Activated CD8-positive, alpha-beta memory T cell treated with anti-CD3 and anti-CD28 coated beads, Interleukin-2, amount 50 U/mL, for 1 hour (primary cell): ENCODE measurements around the gene HS3ST2.
"Not testable (repeated sequence)": the region's sequence is repeated elsewhere in the genome, so short reads cannot be mapped to it uniquely, and the experiment has no call there.

ENCODE experiments used
- DNase-seq: peaks from one replicate; pipeline ENCODE4 v3.0.0-alpha.2; 2020; ENCODE audit errors: extremely low read depth

HS3ST2 gene

DNA sequence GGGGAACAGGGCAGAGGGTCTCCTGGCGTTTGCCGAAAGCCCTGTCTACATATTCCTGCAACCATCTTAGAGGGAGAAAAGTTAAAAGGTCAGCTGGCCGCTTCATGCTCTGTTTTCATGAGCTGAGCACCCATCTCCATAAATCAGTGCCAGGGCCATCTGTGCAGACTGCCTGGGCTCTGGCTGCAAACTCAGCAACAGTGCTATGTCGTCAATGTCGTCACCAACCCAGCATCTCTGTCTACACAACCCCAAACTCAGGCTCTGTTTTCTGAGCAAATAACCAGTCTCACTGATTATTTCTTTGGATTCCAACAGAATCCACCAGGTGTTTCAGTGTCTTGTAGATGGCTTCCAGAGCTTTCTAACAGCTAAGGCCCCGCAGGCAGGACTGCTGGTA lies 65.0 kb downstream of the HS3ST2 start:
- DNase-seq: no peak

DNA sequence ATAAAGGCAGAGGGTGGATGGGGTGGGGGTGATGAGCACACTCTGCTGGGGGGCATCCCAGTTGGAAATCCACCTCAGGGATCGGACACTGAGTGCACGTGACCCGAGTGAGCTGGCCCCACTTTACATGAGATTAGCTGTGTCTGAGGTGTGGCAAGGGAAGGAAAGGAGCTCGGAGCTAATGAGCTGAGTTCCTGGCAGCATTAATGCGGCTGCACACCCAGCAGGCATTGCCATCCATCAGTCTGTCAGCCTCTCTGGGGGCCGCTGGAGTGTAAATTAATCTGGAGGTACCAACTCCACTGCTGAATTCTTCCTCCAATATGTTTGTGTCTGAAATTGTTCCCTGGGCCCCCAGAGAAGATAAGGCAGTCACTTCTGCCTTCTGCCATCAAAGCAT lies 65.5 kb downstream of the HS3ST2 start:
- no peak for DNase-seq

DNA sequence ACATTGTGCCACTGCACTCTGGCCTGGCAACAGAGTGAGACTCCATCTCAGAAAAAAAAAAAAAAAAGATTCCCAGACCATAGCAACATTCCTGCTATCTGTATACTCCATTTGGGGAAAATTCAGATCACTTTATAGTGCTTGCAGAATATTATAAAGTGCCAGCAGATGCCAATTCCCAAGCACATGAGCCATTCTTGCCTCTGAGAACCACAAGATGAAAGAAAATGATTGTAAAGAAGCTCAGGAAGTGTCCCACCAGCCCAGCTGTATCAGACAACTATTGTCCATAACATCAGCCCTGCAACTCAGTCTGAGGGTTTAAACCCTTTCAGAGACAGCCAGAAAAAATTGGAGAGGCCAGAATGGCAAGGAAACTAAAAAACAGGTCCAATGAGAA lies 69.0 kb downstream of the HS3ST2 start:
- no peak for DNase-seq

DNA sequence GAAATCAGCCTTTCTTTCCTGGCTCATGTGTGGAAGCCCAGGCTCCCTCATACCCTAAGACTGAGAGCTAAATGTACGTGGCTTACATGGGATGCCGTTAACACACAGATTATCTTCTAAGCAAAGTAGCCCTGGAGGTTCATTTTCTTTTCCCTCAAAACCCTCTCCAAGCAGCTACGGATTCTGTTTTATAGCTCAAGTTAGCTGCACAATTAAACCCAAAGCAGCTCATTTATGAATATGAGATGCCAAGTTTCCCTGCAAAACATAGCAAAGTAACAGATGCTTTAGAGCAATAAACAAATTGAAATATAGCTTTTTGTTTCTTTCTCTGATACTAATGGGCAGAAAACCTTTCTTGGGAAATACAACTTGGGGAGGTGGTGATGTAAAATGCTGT lies 72.0 kb downstream of the HS3ST2 start:
- no peak for DNase-seq

DNA sequence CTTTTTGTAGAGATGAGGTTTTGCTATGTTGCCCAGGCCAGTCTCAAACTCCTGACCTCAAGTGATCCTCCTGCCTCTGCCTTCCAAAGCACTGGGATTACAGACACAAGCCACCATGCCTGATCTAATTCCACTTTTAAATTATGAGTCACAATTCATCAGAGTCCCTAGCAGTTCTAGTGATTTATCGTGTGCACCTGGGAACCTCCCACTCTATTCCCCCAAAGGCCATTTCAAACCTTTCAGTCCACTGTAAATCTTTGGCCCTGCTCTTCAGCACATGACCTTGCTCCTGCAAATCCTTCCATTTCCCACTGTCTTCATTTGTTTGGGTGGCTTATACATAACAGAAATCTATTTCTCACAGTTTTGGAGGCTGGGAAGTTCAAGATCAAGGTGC lies 73.0 kb downstream of the HS3ST2 start:
- DNase-seq: no peak

DNA sequence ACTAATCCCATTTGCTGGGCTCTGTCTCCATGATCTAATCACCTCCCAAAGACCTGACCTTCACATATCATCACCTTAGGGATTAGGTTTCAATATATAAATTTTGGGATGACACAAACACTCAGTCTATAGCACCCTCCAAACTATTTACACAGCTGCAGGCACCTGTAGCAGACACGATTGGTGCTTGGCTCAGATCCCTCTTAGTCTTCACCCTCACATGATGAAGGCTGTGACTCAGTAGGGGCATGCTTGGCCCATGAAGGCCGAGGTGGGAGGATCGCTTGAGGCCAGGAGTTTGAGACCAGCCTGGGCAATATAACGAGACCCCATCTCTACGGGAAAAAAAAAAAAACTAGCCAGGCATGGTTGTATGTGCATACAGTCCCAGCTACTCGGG lies 73.5 kb downstream of the HS3ST2 start:
- no peak for DNase-seq

DNA sequence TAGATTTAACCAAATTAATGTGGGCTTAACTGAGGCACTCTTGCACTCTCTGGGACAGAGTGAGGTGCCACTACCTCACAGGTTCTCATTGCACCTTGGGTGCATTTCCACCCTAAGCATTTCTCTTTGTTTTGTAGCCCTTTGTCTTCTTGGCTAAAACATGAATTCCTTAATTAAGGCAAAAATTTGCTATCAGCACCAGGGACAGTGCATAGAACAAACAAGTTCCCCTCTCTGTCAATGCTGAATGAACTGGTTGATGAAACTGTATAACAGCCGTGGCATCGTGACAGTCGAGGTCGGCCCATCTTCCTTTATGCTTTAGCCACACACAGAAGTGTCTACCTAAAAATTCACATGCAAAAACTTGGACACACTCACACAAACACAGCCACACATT lies 74.8 kb downstream of the HS3ST2 start:
- no peak for DNase-seq

DNA sequence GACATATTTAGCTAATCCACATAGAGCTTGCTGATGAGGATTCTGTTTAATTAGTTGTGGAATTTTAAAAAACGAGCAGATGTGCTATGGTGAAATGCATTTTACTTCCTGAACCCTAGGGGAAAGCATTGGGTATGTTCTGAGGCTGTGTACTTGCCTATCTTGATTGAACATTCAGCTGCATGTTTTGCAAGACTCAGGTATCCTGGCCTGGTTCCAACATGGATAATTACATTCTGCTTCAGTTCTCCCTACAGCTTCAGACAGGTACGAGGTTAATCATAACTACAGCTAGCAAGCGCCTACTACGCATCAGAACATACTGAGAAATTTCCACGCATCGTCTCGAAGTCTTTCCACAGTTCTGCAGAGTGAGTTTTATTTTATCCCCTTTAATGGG lies 77.0 kb downstream of the HS3ST2 start:
- DNase-seq: no peak

DNA sequence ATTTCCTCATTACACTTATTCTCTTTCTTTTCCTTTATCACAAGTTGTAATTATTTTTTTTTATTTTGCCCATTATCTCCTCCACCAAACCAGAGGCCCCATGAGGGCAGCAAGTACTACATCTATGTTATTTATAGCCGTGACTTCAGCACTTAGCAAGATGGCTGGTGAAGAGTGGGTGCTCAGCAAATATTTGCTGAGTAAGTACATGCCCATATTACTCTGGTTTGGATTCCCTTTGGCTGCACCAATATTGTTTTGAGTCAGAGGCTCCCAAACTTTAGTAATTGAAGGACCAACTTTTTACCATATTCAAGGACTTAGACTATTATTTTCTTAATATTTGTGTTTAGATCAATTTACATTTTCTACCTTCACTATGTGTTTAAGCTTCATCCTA lies 83.2 kb downstream of the HS3ST2 start:
- no peak for DNase-seq

DNA sequence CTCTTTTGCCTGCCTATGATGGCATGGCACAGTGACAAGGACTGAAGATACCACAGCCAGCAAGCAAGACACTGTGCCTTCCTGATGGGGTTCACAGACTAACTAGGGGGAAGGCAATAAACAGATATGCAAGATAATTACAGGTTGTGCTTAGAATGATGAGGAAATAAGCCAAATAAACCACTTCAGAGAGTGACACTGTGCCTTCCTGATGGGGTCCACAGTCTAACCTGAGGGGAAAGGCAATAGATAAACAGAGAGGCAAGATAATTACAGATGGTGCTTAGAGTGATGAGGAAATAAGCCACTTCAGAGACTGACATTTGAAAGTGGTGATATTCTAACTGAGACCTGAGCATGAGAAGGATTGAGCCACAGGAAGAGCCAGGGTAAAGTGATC lies 84.2 kb downstream of the HS3ST2 start:
- DNase-seq: no peak

DNA sequence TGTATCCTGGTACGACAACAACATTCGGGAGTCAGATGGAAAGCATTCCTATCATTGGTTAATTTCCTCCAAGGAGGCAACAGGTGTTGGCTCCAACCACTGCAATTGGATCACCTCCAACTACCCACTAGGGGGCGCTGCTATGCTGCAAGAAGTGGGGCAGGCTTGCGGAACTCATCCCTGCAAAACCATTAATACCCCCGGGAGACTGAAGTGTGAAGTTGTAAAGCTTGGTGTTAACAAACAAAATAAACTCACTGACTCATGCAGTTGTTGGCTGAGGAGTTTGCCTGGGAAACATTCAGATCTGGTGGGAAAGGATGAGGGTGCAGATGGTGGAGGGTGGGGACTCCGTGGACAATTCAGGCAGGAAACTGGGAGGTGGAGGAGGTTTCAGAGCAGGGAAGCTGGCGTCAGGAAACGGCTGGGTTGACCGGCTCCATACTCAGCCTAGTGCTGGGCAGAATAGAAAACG lies 84.9 kb downstream of the HS3ST2 start:
- no peak for DNase-seq

DNA sequence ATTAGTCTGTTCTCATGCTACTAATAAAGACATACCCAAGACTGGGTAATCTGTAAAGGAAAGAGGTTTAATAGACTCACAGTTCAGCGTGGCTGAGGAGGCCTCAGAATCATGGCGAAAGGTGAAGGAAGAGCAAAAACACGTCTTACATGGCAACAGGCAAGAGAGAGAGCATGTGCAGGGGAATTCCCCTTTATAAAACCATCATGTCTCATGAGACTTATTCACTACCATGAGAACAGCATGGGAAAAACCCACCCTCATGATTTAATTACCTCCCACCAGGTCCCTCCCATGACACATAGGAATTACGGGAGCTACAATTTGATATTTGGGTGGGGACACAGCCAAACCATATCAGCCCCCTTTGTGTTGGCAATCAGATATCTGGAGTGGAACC lies 85.6 kb downstream of the HS3ST2 start:
- DNase-seq: not testable (repeated sequence)

DNA sequence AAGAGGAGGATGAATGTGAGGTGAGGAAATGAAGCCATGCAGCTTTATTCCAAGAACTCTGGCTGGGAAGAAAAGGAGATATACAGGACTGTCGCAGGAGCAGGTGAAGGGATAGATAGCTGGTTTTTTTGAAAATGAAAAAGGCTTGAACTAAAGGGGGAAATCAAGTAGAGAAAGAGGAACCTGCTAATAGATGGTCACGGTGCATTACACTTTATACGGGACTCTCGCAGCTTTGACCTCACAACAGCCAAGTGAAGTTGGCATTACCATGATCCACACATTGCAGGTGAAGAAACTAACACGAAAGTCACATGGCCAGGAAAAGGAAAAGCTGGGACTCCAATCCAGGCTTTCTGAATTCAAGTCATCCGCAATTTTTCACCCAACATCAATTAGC lies 86.9 kb downstream of the HS3ST2 start:
- no peak for DNase-seq

DNA sequence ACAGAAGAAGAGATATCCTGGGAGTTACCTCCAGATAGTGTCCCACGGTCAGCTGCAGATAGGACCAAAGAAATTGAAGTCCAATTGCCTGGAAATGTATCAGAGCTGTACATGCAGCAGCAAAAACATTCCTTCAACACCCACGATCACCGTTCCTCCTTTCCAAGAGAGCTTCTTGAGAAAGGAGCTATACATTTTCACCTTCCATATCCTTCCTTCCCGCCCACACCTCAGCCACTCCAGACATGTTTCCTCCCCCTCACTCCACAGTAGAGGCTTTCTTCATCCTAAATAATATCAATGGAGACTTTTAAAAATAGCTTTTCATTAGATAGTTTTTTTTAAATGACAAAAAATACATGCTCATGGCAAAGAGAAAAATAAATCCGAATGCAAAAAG lies 87.6 kb downstream of the HS3ST2 start:
- no peak for DNase-seq

DNA sequence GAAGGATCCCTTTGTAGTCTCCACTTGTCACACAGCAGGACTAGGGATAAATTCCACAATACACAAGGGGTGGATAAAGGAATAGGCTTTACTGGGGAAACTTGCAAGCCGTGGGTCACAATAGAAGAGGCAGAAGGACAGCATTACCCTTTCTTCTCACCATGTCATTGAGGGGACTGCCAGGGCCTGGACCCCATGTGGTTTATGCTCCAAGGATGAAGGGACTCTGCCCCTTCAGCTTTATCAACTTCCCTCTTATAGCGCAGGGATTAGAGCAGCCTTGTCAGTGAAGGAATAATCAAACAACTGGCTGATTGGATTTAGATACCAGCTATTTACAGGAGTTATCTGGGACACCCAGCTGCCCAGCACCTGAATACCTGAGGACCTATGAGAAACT lies 89.8 kb downstream of the HS3ST2 start:
- no peak for DNase-seq

DNA sequence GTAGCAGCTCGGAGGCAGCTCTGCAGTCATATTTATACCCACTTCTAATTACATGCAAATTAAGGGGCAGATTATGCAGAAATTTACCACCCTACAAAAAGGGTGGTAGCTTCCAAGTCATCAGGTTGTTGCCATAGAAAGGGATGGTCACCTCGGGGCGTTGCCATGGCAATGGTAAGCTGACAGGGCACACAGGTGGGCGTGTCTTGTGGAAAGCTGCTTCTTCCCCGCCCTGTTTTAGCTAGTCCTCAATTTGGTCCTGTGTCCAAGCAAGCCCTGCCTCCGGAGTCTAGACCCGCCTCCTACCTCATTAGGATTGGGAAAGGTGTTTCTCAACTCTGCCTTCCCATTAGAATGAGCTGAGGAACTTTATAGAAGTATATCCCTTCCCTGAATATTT lies 98.7 kb downstream of the HS3ST2 start:
- no peak for DNase-seq

DNA sequence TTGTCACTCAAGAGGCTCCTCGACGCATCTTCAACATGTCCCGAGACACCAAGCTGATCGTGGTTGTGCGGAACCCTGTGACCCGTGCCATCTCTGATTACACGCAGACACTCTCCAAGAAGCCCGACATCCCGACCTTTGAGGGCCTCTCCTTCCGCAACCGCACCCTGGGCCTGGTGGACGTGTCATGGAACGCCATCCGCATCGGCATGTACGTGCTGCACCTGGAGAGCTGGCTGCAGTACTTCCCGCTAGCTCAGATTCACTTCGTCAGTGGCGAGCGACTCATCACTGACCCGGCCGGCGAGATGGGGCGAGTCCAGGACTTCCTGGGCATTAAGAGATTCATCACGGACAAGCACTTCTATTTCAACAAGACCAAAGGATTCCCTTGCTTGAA lies 101.0 kb downstream of the HS3ST2 start:
- no peak for DNase-seq

DNA sequence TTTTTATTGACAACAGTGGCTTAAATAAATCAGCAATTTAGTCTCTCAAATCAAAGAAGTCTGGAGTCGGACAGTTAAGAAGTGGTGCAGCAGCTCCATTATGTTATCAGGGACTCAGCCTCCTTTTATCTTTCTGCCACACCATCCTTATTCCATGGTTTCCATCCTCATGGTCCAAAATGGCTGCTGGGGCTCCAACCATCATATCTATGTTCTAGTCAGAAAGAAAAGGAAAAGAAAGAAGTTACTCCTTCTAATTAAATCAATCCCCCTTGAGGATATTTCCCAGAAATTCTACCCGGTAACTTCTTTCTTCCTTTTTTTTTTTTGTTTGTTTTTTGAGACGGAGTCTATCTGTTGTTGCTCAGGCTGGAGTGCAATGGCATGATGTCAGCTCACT lies 109.5 kb downstream of the HS3ST2 start:
- DNase-seq: no peak

DNA sequence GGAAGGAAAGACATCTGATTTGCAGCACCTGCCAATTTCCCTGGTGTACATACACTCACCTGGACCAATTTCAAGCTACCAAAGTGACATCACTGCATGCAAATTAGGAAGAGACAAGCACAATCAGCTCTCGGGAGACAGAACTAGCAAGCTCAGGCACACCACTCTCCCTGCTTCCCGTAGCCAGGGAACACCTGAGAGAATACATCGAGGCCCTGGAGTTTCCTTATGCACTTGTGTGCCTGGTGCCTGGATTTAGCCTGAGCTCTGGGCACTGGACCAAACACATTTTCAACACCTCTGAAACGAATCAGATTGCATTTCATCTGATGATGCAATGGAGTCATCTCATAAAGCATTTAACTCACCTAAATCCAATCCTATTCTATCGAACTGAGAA lies 110.5 kb downstream of the HS3ST2 start:
- DNase-seq: no peak

DNA sequence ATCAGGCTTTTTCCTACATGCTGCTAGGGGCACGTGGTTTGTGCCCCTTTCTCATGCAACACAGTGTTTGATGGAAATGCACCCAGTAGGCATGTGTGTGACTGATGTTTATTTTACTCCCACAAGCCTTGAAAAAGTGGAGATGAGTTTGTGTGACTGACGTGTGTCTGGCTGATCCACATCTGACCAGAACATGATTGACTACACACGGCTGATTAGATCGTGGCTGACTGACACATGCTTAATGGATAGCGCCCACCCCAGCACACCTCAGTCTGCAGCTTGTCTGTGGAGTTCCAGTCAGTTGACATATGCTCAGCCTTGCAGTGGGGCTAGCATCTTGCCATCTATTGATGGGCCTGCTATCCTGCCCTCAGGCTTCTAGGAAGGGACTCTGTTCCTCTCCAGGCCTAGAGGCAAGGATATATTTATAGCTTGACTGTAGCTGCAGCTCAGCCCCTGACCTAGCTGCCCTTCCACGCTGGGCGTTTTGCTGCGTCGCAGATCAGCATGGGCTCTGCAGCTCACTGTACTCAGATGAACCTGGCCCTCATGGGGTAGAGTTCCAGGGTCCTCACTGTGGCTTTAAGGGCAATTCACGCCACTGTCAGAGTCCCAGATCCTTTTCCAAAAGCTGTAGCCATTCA lies 112.3 kb downstream of the HS3ST2 start:
- DNase-seq: no peak

DNA sequence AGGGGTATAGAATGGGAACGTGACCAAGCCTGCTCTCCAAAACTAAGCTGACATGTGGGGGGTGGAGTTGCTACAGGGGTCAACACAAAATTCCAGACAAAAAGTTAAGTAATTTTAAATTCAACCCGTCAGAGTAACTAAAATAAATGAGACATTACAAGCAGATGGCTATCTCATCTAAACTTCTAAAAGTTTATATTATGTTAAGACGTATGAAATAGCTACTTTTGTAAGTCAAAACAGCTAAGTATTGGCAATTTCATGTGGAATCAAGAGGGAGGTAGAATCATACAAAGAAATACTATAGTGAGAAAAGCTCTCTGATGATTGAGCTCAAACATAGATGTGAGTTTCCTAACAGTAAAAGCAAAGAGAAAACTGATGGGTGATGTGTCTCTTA lies 113.3 kb downstream of the HS3ST2 start:
- no peak for DNase-seq

DNA sequence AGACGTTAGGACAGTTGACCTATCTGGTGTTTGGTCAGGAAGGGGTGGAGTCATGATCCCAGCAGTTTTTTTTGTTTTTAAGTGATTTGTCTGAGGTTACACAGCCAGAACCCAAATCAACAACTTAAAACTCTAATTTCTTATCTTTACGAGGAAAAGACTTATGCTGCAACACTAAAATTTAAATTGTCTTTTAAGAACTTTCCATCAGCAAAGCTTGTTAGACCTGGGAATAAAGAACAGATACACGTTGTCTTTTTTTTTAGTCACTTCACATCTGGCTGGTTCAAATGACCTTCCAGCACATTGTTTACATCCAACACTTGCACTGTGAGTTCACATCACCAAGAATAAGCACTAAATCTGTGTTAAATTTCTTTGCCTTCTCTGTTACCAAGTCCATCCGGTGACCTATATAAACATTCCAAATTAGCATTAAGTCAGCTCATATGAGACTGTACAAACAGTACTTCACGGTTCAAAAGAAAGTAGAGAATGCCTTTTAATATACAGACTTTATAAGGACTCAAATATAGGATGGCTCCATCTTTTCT lies 115.0 kb downstream of the HS3ST2 start:
- no peak for DNase-seq

DNA sequence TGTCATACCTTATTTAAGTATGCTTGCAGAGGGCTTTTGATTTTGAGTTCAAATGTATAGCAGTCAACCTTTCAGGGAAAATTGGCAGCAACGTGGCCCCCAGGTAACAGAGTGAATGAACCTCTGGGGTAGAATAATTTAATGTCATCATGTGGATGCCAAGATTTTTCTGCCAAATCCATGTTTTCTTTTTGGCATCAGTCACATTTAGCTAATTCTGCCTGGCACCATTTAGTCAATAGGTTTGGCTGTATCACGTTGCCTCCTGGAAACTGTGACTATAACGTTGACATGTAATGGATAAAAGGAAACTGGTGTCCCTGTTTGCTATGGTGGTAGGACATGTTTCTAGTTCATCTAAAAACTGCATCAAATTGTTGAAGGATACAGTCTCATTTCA lies 115.5 kb downstream of the HS3ST2 start:
- DNase-seq: no peak
